MCF 10A (cell line): ENCODE measurements around the gene MAN2B2. TPM values are rescaled to one million over a fixed set of nuclear protein-coding genes. Genes with fewer than 3 reads are reported as not detected.

Experiments used
- BruUV-seq: library from RNA; stranded (reverse); fragments of 400-500 nt; replicated peaks from 2 replicates; lab custom pipeline; 2021; lab: Mats Ljungman, UMichigan
- CTCF ChIA-PET: fragments of 300-600 bp; sonication (Branson Sonifier 250); formaldehyde crosslinking; extraction: SDS; loops from one replicate; lab custom pipeline; 2021; ENCODE audit warnings: antibody characterized with exemption, inconsistent platforms; lab: Yijun Ruan, JAX
- POLR2A ChIA-PET: fragments of 300-600, 350-650 bp; sonication (Branson Sonifier 250); formaldehyde crosslinking; extraction: SDS; loops from one replicate; lab custom pipeline; 2020; ENCODE audit warnings: antibody characterized with exemption, inconsistent platforms; lab: Yijun Ruan, JAX
- DNase-seq: peaks from one replicate; pipeline ENCODE4 v3.0.0-alpha.2; 2018; ENCODE audit not compliant: unreplicated experiment
- H3K27ac Mint-ChIP-seq: one replicate; pipeline ENCODE4 v1.8.0; 2022; ENCODE audit warnings: mild to moderate bottlenecking, low read depth, mixed read lengths; ENCODE audit not compliant: unreplicated experiment
- H3K27me3 Mint-ChIP-seq: one replicate; pipeline ENCODE4 v1.8.0; 2022; ENCODE audit warnings: mixed read lengths; ENCODE audit not compliant: insufficient read depth, unreplicated experiment
- H3K36me3 Mint-ChIP-seq: one replicate; pipeline ENCODE4 v1.8.0; 2022; ENCODE audit warnings: mild to moderate bottlenecking, moderate library complexity, mixed read lengths; ENCODE audit not compliant: insufficient read depth, unreplicated experiment
- H3K4me1 Mint-ChIP-seq: one replicate; pipeline ENCODE4 v1.8.0; 2022; ENCODE audit warnings: mixed read lengths; ENCODE audit not compliant: insufficient read depth, unreplicated experiment
- H3K4me3 Mint-ChIP-seq: one replicate; pipeline ENCODE4 v1.8.0; 2022; ENCODE audit warnings: mild to moderate bottlenecking, moderate library complexity, mixed read lengths; ENCODE audit not compliant: unreplicated experiment
- H3K9me3 Mint-ChIP-seq: one replicate; pipeline ENCODE4 v1.8.0; 2022; ENCODE audit warnings: mixed read lengths; ENCODE audit not compliant: unreplicated experiment
- CTCF ChIP-seq: fragments of 200-600 bp; IDR thresholded peaks from one replicate; pipeline ENCODE4 v1.8.0; 2022; ENCODE audit warnings: antibody characterized with exemption, mild to moderate bottlenecking; ENCODE audit not compliant: unreplicated experiment
- intact Hi-C: fragments of 100-400 bp; cut with micrococcal nuclease; formaldehyde crosslinking; loops from 2 replicates; pipeline ENCODE4 v1.14.1; 2022
- total RNA-seq: library from RNA; stranded (reverse); gene quantifications from 2 replicates; pipeline ENCODE4 v1.2.3, GENCODE V29; 2022

Gene MAN2B2
- total RNA-seq, 1 experiment from 2014 or later = 12.5 TPM

GRCh38 chr4:6538575-6538974 lies 36.4 kb upstream of the MAN2B2 start:
- CTCF ChIA-PET = interaction anchor here (1.5 kb wide), 1 partner anchor 8 kb away, joined by 5 read pairs; no protein-coding TSS in a partner anchor
- Mint-ChIP-seq H3K4me1 (no peaks in the 10 kb centered on the region), H3K4me3 (no peak overlapping the region), H3K9me3 (peaks cover 5% of the 10 kb centered on the region), H3K27me3 (peaks cover 13% of the 10 kb centered on the region), H3K36me3 (no peaks in the 10 kb centered on the region), H3K27ac (no peak overlapping the region)
- no TSS peak for BruUV-seq
- TF ChIP-seq CTCF = no peak
- intact Hi-C loops = no loop called here
- POLR2A ChIA-PET = no interaction called here
- DNase-seq = no peak

- Mint-ChIP-seq H3K4me3 (no peak overlapping the region), H3K27ac (no peak overlapping the region), H3K9me3 (peaks cover 5% of the 10 kb centered on the region), H3K27me3 (peaks cover 13% of the 10 kb centered on the region), H3K4me1 (no peaks in the 10 kb centered on the region), H3K36me3 (no peaks in the 10 kb centered on the region)
- BruUV-seq = no TSS peak
- DNase-seq = no peak
- intact Hi-C loops = no loop called here
- ChIA-PET CTCF (interaction anchor here (1.5 kb wide), 1 partner anchor 7 kb away, joined by 5 read pairs; no protein-coding TSS in a partner anchor), POLR2A (no interaction called here)
- no peak for TF ChIP-seq CTCF
Measured at GRCh38 chr4:6539009-6539764, 35.8 kb upstream of the MAN2B2 start.

- POLR2A ChIA-PET = no interaction called here
- Mint-ChIP-seq H3K27ac (no peak overlapping the region), H3K4me1 (no peaks in the 10 kb centered on the region), H3K36me3 (no peaks in the 10 kb centered on the region), H3K4me3 (no peak overlapping the region), H3K27me3 (peaks cover 13% of the 10 kb centered on the region), H3K9me3 (peaks cover 5% of the 10 kb centered on the region)
- BruUV-seq = no TSS peak
- CTCF ChIA-PET = interaction anchor here (0.6 to 0.9 kb wide), 2 partner anchors 196 to 1240 kb away, joined by 3 to 4 read pairs; no protein-coding TSS in a partner anchor
- no peak for DNase-seq
- TF ChIP-seq CTCF = no peak
- intact Hi-C loops = loop anchor here (10.0 kb wide), 1 partner anchor 124 kb away; no protein-coding TSS in a partner anchor
Measured at GRCh38 chr4:6540879-6541278, 34.1 kb upstream of the MAN2B2 start.

GRCh38 chr4:6541789-6542188 lies 33.2 kb upstream of the MAN2B2 start:
- Mint-ChIP-seq H3K27me3 (peaks cover 20% of the 10 kb centered on the region), H3K4me3 (no peak overlapping the region), H3K9me3 (peaks cover 5% of the 10 kb centered on the region), H3K4me1 (no peaks in the 10 kb centered on the region), H3K36me3 (no peaks in the 10 kb centered on the region), H3K27ac (no peak overlapping the region)
- intact Hi-C loops = loop anchor here (10.0 kb wide), 1 partner anchor 123 kb away; no protein-coding TSS in a partner anchor
- DNase-seq = no peak
- BruUV-seq = no TSS peak
- CTCF ChIA-PET = interaction anchor here (0.9 kb wide), 1 partner anchor 197 kb away, joined by 4 read pairs; no protein-coding TSS in a partner anchor
- POLR2A ChIA-PET = no interaction called here
- no peak for TF ChIP-seq CTCF
